Measurements from ENCODE around the gene LINS1.
"Not testable (repeated sequence)": the region's sequence is repeated elsewhere in the genome, so short reads cannot be mapped to it uniquely, and the experiment has no call there.

The LINS1 gene

GRCh38 chr15:100598655-100599054 is 3.3 kb downstream of the LINS1 start:
- no peak for DNase-seq

DNA sequence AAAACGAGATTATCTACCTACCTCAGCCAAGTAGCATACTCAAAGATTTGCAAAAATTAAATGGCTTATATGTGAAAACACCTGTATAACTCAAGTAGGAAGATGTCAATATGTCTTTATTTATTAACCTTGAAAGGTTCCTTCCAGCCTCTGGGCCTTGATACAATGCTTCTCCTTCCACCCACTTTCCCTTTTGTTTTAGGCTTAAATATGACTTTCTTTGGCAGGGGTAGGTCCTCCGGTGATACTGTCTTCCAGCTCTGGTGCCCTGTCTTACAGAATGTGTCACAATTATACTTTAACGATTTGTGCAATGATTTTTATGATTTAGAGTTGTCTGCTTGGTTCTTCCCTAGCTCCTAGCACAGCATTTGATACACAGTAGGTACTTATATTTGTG is 4.1 kb downstream of the LINS1 start:
- no peak for DNase-seq

GRCh38 chr15:100596792-100597191 is 5.2 kb downstream of the LINS1 start:
- DNase-seq = peak; percentile 95

GRCh38 chr15:100595964-100596363 is 6.0 kb downstream of the LINS1 start:
- no peak for DNase-seq

DNA sequence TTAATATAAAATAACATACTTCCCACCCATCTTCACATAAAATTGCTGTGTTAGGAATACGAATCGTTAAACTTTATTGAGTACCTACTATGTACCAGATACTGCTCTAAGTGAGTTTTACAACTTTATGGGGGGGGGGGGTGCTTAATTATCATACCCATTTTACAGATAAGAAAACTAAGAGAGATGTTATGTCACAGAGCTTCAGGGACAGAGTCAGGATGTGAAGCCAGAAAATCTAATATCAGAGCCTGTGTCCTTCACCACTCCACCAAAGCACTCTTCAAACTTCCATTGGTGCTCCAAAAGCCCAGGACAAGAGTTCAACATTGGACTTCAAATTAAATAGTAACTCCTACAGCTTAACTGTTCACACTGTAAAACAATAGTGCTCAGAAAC is 8.6 kb downstream of the LINS1 start:
- DNase-seq = no peak

DNA sequence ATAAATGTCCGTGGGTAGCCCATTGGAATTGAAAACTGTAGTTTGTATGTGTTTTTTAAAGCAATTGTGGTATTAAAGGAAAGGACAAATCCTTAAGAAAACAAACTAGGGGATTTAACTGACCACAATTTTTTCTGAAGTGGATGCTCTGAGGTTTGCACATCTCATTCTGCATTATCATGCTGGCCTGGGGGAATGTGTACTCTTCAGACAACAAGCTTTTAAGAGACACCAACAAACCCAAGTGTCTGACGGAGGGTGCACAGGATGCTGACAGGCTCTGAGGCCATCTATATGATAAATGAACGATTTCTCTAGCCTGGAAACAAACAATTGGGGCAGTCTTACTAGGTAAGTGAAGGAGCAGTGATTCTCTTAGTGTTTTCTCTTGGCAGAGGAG is 9.1 kb downstream of the LINS1 start:
- no peak for DNase-seq

DNA sequence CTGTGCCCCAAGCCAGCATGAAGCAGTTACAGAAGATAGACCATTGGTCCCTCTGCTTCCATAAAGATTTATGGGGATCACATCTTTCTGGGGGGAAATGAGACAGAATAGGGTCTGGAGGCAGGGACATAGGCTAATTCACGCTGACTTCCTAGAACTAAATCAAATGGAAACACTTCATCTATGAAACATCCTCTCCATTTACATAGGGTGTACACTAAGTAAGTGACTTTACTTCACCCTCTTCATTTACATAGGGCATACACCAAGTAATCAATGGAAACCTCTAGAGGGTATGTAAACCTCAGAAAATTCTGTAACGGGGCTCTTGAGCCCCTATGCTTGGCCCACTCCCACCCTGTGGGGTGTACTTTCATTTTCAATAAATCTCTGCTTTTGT is 10.1 kb downstream of the LINS1 start:
- DNase-seq = no peak

- not testable (repeated sequence) for DNase-seq
Measured at GRCh38 chr15:100591163-100591562, 10.8 kb downstream of the LINS1 start.

- DNase-seq = no peak
Measured at GRCh38 chr15:100588638-100589242, 13.2 kb downstream of the LINS1 start.

GRCh38 chr15:100580414-100580813 is 21.6 kb downstream of the LINS1 start:
- DNase-seq = no peak

- DNase-seq = no peak
Measured at GRCh38 chr15:100573526-100573925, 28.5 kb downstream of the LINS1 start.

GRCh38 chr15:100572362-100572983 is 29.5 kb downstream of the LINS1 start:
- DNase-seq = no peak

DNA sequence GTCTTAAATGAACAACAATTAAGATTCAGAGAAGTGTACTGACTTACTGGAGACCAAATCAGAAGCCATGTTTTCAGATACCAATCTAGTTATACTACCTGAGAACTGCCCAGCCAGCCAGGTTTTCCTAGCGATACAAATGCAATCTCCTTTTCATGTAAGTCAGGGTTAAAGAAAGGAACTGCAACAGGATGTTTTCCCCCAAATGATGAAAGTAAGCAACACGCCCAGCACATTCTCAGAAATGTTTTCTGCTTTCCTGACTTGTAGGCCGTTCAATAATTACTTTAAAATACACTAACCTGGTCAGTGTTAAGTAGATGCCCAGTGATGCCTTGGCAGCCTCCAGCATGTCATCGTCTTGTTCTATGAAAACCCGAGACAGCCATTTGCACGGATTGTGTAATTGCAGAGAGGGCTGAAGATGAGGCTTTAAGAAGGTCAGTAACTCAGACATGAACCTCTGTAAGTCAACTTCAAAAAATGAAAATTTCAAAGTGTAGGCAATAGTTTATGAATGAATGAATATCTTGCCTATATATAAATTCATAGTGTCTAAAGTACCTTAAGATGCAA is 30.3 kb downstream of the LINS1 start:
- no peak for DNase-seq

GRCh38 chr15:100570735-100571313 is 31.2 kb downstream of the LINS1 start:
- no peak for DNase-seq

DNA sequence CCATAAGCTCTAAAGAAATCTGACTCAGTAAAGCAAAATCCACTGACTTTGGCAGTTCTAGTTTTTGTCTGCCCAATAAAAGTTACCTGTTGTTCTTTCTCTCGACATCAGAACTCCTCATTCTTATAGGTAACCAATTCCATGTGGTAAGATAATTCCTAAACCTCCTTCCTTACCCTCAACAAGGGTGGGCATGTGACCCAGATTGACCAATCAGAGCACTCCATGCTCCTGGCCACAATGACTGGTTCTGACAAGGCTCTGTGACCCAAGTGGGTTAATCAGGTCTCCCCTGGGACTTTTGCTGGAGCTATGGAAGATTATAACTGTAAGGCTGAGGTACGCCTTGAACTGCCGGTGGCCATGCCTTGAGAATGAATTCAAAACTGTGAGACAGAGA is 31.7 kb downstream of the LINS1 start:
- no peak for DNase-seq

- no peak for DNase-seq
Measured at GRCh38 chr15:100569391-100569790, 32.6 kb downstream of the LINS1 start.

DNA sequence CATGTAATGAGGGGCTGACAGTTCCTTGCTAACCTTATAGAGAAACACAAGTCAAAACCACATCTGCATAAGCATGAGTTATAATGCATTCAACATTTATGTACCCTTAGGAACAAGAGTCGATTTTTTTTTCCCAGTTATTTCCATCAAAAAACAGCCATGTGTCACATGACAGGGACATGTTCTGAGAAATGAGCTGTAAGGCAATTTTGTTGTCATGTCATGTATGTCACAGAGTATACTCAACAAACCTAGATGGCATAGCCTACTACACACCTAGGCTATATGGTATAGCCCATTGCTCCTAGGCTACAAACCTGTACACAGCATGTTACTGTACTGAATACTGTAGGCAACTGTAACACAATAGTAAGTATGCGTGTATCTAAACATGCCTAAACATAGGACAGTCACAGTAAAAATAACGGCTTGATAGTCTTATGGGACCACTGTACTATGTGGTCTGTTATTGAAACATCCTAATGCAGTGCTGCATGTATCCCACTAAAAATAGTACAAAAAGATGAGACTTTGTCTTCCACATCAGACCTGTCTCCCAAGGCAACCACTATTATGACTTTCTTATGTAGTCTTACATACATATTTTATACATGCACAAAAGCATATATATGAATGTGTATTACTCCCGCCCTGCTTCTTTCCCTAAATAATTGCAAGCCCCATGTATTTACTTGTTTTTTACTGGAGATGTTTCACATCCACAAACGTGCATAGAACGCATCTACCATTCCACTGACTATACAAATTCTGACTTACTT is 34.9 kb downstream of the LINS1 start:
- no peak for DNase-seq

DNA sequence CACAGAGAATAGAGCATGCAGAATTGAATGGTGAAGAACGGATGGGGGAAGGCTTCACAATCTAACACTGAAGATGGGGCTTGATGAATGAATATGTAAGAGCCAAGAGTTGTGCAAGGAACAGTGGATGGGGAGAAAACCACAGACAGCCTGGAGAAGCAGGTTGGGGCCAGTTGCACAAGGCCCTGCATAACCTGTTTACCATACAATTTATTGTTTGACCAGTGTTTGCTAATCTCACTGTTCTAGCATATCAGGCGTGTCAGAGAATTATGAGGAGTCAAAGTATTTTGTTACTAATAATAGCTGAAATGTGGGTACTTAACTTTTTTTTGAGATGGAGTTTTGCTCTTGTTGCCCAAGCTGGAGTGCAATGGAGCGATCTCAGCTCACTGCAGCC is 36.4 kb downstream of the LINS1 start:
- DNase-seq = no peak

- DNase-seq = no peak
Measured at GRCh38 chr15:100560323-100560722, 41.7 kb downstream of the LINS1 start.

GRCh38 chr15:100559330-100559729 is 42.7 kb downstream of the LINS1 start:
- no peak for DNase-seq

DNA sequence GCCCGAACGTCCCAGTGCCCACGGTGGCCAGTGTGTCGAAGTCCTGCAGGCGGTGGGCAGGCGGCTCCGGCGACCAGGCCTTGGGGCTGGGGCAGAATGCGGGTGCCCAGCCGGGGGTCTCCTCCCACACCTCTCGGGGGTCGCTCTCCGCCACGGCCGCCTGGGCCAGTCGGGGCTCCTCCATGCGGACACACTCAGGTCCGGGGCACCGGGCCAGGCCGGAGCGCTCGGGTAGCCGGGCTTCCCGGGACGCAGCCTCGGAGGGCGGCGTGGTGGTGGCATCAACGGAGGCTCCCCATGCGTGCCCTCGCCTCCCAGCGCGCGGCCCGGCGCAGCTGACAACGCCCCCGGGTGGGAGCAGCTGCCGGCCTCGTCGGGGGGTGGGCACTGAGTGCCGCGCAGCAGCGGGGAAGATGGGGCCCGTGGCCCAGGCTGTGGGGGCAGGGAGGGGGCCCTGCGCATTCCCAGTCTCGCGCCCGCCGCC is 43.2 kb downstream of the LINS1 start:
- no peak for DNase-seq

DNA sequence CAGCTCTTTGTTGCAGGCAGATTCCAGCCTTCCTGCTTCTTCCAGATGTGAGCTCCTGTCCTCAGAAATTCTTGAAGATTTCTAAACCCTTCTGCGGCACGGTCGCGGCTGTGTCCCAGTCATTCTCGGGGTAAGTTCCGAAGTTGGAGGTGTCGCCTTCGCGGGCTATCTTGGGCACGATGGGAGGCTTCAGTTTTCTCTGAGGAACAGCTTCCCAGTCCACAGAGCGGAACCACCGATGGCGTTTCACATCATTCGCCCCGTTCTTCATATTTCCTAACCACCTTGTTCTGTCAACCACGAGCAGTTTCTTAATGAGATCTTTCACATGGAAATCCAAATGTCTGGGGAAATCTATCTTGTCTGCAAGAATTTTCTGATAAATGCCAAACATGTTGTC is 48.5 kb downstream of the LINS1 start:
- DNase-seq = no peak

DNA sequence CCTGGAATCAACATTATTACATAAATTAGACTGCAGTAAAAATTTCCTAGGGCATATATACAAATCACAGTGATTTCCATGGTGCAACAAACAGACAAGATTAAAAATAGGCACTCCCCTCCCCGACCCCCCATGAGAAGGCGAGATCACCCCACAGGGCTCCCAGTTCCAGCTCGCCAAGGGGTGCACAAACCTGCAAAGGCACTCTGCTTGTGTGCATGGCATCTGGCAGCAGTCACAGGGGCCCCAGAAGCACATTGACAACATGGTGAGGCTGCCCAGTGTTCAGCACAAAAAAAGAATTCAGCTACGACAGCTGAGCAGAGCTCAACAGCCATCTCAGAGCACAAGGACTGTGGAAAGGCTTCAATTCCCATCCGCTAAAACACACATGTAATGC is 54.0 kb downstream of the LINS1 start:
- no peak for DNase-seq

Data from CD4-positive, alpha-beta T cell treated with Interleukin-15 for 1 hour (primary cell).